Measurements from ENCODE around the gene PGR. TPM values are rescaled to one million over a fixed set of nuclear protein-coding genes. Genes with fewer than 3 reads are reported as not detected.
"Not testable (repeated sequence)": the region's sequence is repeated elsewhere in the genome, so short reads cannot be mapped to it uniquely, and the experiment has no call there.

Gene PGR
- total RNA-seq, 1 donor from 2014 or later = not detected

- no peak for DNase-seq (ENCODE audit: low read depth)
- no peak for TF ChIP-seq CTCF (conservative IDR thresholded peaks at IDR 0.05; ENCODE audit: low read depth, low read length)
- H3K4me3 ChIP-seq (ENCODE audit: low read depth, low read length) = no peak overlapping the region
Measured at GRCh38 chr11:101019870-101020269, 109.7 kb downstream of the PGR start.

GRCh38 chr11:101014600-101015285, 114.9 kb downstream of the PGR start:
- no peak for TF ChIP-seq CTCF (conservative IDR thresholded peaks at IDR 0.05; ENCODE audit: low read depth, low read length)
- H3K4me3 ChIP-seq (ENCODE audit: low read depth, low read length) = no peak overlapping the region
- DNase-seq (ENCODE audit: low read depth) = no peak

GRCh38 chr11:101013702-101014101, 115.9 kb downstream of the PGR start:
- not testable (repeated sequence) for DNase-seq (ENCODE audit: low read depth); H3K4me3 ChIP-seq (ENCODE audit: low read depth, low read length)

GRCh38 chr11:101011881-101012280, 117.7 kb downstream of the PGR start:
- no peak for DNase-seq (ENCODE audit: low read depth)
- no peak for TF ChIP-seq CTCF (conservative IDR thresholded peaks at IDR 0.05; ENCODE audit: low read depth, low read length)
- H3K4me3 ChIP-seq (ENCODE audit: low read depth, low read length) = no peak overlapping the region

GRCh38 chr11:101010899-101011298, 118.7 kb downstream of the PGR start:
- DNase-seq (ENCODE audit: low read depth) = no peak
- no peak overlapping the region for H3K4me3 ChIP-seq (ENCODE audit: low read depth, low read length)
- no peak for TF ChIP-seq CTCF (conservative IDR thresholded peaks at IDR 0.05; ENCODE audit: low read depth, low read length)

- no peak overlapping the region for H3K4me3 ChIP-seq (ENCODE audit: low read depth, low read length)
- DNase-seq (ENCODE audit: low read depth) = no peak
- no peak for TF ChIP-seq CTCF (conservative IDR thresholded peaks at IDR 0.05; ENCODE audit: low read depth, low read length)
Measured at GRCh38 chr11:101009690-101010055, 119.9 kb downstream of the PGR start.

- no peak overlapping the region for H3K4me3 ChIP-seq (ENCODE audit: low read depth, low read length)
- DNase-seq (ENCODE audit: low read depth) = no peak
- TF ChIP-seq CTCF (conservative IDR thresholded peaks at IDR 0.05; ENCODE audit: low read depth, low read length) = no peak
Measured at GRCh38 chr11:101008961-101009689, 120.5 kb downstream of the PGR start.
